Measurements from ENCODE around the gene LZTS2. TPM values are rescaled to one million over a fixed set of nuclear protein-coding genes. Genes with fewer than 3 reads are reported as not detected.
A peak's percentile ranks its signal among the peaks of the same experiment; 100 is the strongest.

LZTS2 gene
- total RNA-seq, 2 donors from 2014 or later, result 15.0 to 24.8 TPM

- Mint-ChIP-seq H3K27me3 (peaks cover 2% of the 10 kb centered on the region), H3K27ac (no peak overlapping the region), H3K36me3 (ENCODE audit: low read depth) (no peaks in the 10 kb centered on the region), H3K4me1 (peaks cover 18% of the 10 kb centered on the region), H3K4me3 (no peak overlapping the region), H3K9me3 (no peaks in the 10 kb centered on the region)
- ATAC-seq (replicated peaks), result no peak
These were observed 10.7 kb downstream of the LZTS2 start for GRCh38 chr10:101010329-101010728.

- H3K36me3 Mint-ChIP-seq (ENCODE audit: low read depth), result no peaks in the 10 kb centered on the region
- ATAC-seq (replicated peaks), result no peak
- no peaks in the 10 kb centered on the region for H3K9me3 Mint-ChIP-seq
- H3K27me3 Mint-ChIP-seq, result peaks cover 11% of the 10 kb centered on the region
- no peak overlapping the region for H3K4me3 Mint-ChIP-seq
- peaks cover 20% of the 10 kb centered on the region for H3K4me1 Mint-ChIP-seq
- H3K27ac Mint-ChIP-seq, result no peak overlapping the region
These were observed 12.2 kb downstream of the LZTS2 start for GRCh38 chr10:101011517-101012423.

GRCh38 chr10:101012525-101013364 lies 13.1 kb downstream of the LZTS2 start:
- peak overlapping the region; percentile 38 for H3K4me3 Mint-ChIP-seq
- no peaks in the 10 kb centered on the region for H3K9me3 Mint-ChIP-seq
- H3K27ac Mint-ChIP-seq, result peak overlapping the region; percentile 49
- H3K36me3 Mint-ChIP-seq (ENCODE audit: low read depth), result no peaks in the 10 kb centered on the region
- H3K4me1 Mint-ChIP-seq, result peaks cover 20% of the 10 kb centered on the region
- H3K27me3 Mint-ChIP-seq, result peaks cover 20% of the 10 kb centered on the region
- ATAC-seq (replicated peaks), result peak; percentile 89

- peaks cover 22% of the 10 kb centered on the region for H3K27me3 Mint-ChIP-seq
- H3K27ac Mint-ChIP-seq, result peak overlapping the region; percentile 49
- no peaks in the 10 kb centered on the region for H3K36me3 Mint-ChIP-seq (ENCODE audit: low read depth)
- H3K9me3 Mint-ChIP-seq, result no peaks in the 10 kb centered on the region
- ATAC-seq (replicated peaks), result no peak
- peaks cover 20% of the 10 kb centered on the region for H3K4me1 Mint-ChIP-seq
- peak overlapping the region; percentile 38 for H3K4me3 Mint-ChIP-seq
These were observed 13.8 kb downstream of the LZTS2 start for GRCh38 chr10:101013365-101013825.

GRCh38 chr10:101014230-101014884 lies 14.7 kb downstream of the LZTS2 start:
- ATAC-seq (replicated peaks), result peak; percentile 20
- Mint-ChIP-seq H3K36me3 (ENCODE audit: low read depth) (no peaks in the 10 kb centered on the region), H3K4me3 (no peak overlapping the region), H3K27me3 (peaks cover 25% of the 10 kb centered on the region), H3K9me3 (no peaks in the 10 kb centered on the region), H3K27ac (peak overlapping the region; percentile 59), H3K4me1 (peaks cover 20% of the 10 kb centered on the region)

GRCh38 chr10:101014966-101015581 lies 15.5 kb downstream of the LZTS2 start:
- no peaks in the 10 kb centered on the region for H3K36me3 Mint-ChIP-seq (ENCODE audit: low read depth)
- H3K9me3 Mint-ChIP-seq, result no peaks in the 10 kb centered on the region
- peak overlapping the region; percentile 32 for H3K4me3 Mint-ChIP-seq
- peak overlapping the region; percentile 26 for H3K27ac Mint-ChIP-seq
- peak; percentile 37 for ATAC-seq (replicated peaks)
- H3K4me1 Mint-ChIP-seq, result peaks cover 20% of the 10 kb centered on the region
- H3K27me3 Mint-ChIP-seq, result peaks cover 28% of the 10 kb centered on the region

GRCh38 chr10:101015582-101015973 lies 16.0 kb downstream of the LZTS2 start:
- Mint-ChIP-seq H3K4me1 (peaks cover 20% of the 10 kb centered on the region), H3K27me3 (peaks cover 28% of the 10 kb centered on the region), H3K9me3 (no peaks in the 10 kb centered on the region), H3K4me3 (peak overlapping the region; percentile 32), H3K27ac (peak overlapping the region; percentile 26), H3K36me3 (ENCODE audit: low read depth) (no peaks in the 10 kb centered on the region)
- no peak for ATAC-seq (replicated peaks)

GRCh38 chr10:101016814-101017213 lies 17.2 kb downstream of the LZTS2 start:
- no peak for ATAC-seq (replicated peaks)
- Mint-ChIP-seq H3K27me3 (peaks cover 33% of the 10 kb centered on the region), H3K4me3 (no peak overlapping the region), H3K9me3 (no peaks in the 10 kb centered on the region), H3K27ac (no peak overlapping the region), H3K4me1 (peaks cover 20% of the 10 kb centered on the region), H3K36me3 (ENCODE audit: low read depth) (no peaks in the 10 kb centered on the region)

GRCh38 chr10:101018118-101018599 lies 18.6 kb downstream of the LZTS2 start:
- H3K27me3 Mint-ChIP-seq, result peaks cover 33% of the 10 kb centered on the region
- no peak overlapping the region for H3K4me3 Mint-ChIP-seq
- H3K36me3 Mint-ChIP-seq (ENCODE audit: low read depth), result no peaks in the 10 kb centered on the region
- H3K27ac Mint-ChIP-seq, result no peak overlapping the region
- no peak for ATAC-seq (replicated peaks)
- H3K9me3 Mint-ChIP-seq, result no peaks in the 10 kb centered on the region
- peaks cover 14% of the 10 kb centered on the region for H3K4me1 Mint-ChIP-seq

- Mint-ChIP-seq H3K9me3 (no peaks in the 10 kb centered on the region), H3K4me3 (no peak overlapping the region), H3K27ac (no peak overlapping the region), H3K4me1 (peaks cover 10% of the 10 kb centered on the region), H3K36me3 (ENCODE audit: low read depth) (no peaks in the 10 kb centered on the region), H3K27me3 (peaks cover 33% of the 10 kb centered on the region)
- ATAC-seq (replicated peaks), result peak; percentile 85
These were observed 19.2 kb downstream of the LZTS2 start for GRCh38 chr10:101018600-101019439.

- no peak for ATAC-seq (replicated peaks)
- Mint-ChIP-seq H3K9me3 (no peaks in the 10 kb centered on the region), H3K36me3 (ENCODE audit: low read depth) (no peaks in the 10 kb centered on the region), H3K4me1 (peaks cover 6% of the 10 kb centered on the region), H3K4me3 (no peak overlapping the region), H3K27me3 (peaks cover 33% of the 10 kb centered on the region), H3K27ac (no peak overlapping the region)
These were observed 19.8 kb downstream of the LZTS2 start for GRCh38 chr10:101019440-101019703.

- Mint-ChIP-seq H3K4me3 (no peak overlapping the region), H3K9me3 (no peaks in the 10 kb centered on the region), H3K27ac (no peak overlapping the region), H3K27me3 (peaks cover 30% of the 10 kb centered on the region), H3K36me3 (ENCODE audit: low read depth) (no peaks in the 10 kb centered on the region), H3K4me1 (no peaks in the 10 kb centered on the region)
- no peak for ATAC-seq (replicated peaks)
These were observed 20.9 kb downstream of the LZTS2 start for GRCh38 chr10:101020427-101021075.

GRCh38 chr10:101021239-101021638 lies 21.6 kb downstream of the LZTS2 start:
- H3K9me3 Mint-ChIP-seq, result no peaks in the 10 kb centered on the region
- no peak for ATAC-seq (replicated peaks)

More at GRCh38 chr10:101021239-101021638, 21.6 kb downstream of the LZTS2 start:
- peaks cover 26% of the 10 kb centered on the region for H3K27me3 Mint-ChIP-seq
- no peaks in the 10 kb centered on the region for H3K4me1 Mint-ChIP-seq
- no peak overlapping the region for H3K27ac Mint-ChIP-seq
- H3K36me3 Mint-ChIP-seq (ENCODE audit: low read depth), result no peaks in the 10 kb centered on the region
- no peak overlapping the region for H3K4me3 Mint-ChIP-seq
